SK-N-SH (cell line): ENCODE results near the gene METTL26. TPM values are rescaled to one million over a fixed set of nuclear protein-coding genes. Genes with fewer than 3 reads are reported as not detected.

Experiments
- CTCF ChIA-PET: fragments of 300-600, 350-600 bp; formaldehyde crosslinking; extraction: SDS; loops from one replicate; lab custom pipeline; 2021; lab: Yijun Ruan, JAX
- POLR2A ChIA-PET: fragments of 350-600 bp; sonication (Branson Sonifier 250); formaldehyde crosslinking; extraction: SDS; loops from one replicate; lab custom pipeline; 2020; ENCODE audit warnings: antibody characterized with exemption, inconsistent platforms; lab: Yijun Ruan, JAX
- DNase-seq: peaks from one replicate; pipeline ENCODE4 v3.0.0; 2012
- H2AFZ ChIP-seq: fragments of 200-600 bp; sonication (generic); 2 replicates; pipeline ENCODE4 v1.8.1; 2016; ENCODE audit warnings: antibody characterized with exemption, mild to moderate bottlenecking, low read depth
- H3F3A ChIP-seq: fragments of 200-600 bp; sonication (generic); replicated peaks from 2 replicates; pipeline ENCODE3; 2016; ENCODE audit warnings: antibody characterized with exemption, mild to moderate bottlenecking; ENCODE audit not compliant: insufficient read depth
- H3K27ac ChIP-seq, 2 experiments: fragments of 200-500 bp in 1 of 2; fragments of 200-600 bp in 1 of 2; sonication (Bioruptor generic) in 1 of 2; sonication (generic), shearing (Covaris generic) in 1 of 2; 2 replicates each; pipeline versions ENCODE4 v1.5.1 to v1.6.1; 2014 to 2016; ENCODE audit warnings: low read depth in 2 of 2, inconsistent platforms in 1 of 2, low read length in 1 of 2, mild to moderate bottlenecking in 1 of 2, mixed read lengths in 1 of 2
- H3K27me3 ChIP-seq: fragments of 200-600 bp; sonication (generic), shearing (Covaris generic); 2 replicates; pipeline ENCODE4 v1.6.1; 2016; ENCODE audit warnings: mixed run types; ENCODE audit not compliant: insufficient read depth
- H3K36me3 ChIP-seq, 2 experiments: fragments of 200-500 bp in 1 of 2; fragments of 200-600 bp in 1 of 2; sonication (Bioruptor generic) in 1 of 2; sonication (generic) in 1 of 2; replicated peaks in 1 of 2; 2 replicates each; pipeline versions ENCODE3 to v1.5.1; 2014 to 2016; ENCODE audit warnings: low read length in 1 of 2, mild to moderate bottlenecking in 1 of 2; ENCODE audit not compliant: insufficient read depth in 2 of 2, control insufficient read depth in 1 of 2
- H3K4me1 ChIP-seq, 2 experiments: fragments of 200-500 bp in 1 of 2; fragments of 200-600 bp in 1 of 2; sonication (Bioruptor generic) in 1 of 2; sonication (generic), shearing (Covaris generic) in 1 of 2; 2 replicates each; pipeline versions ENCODE4 v1.5.1 to v1.6.1; 2014 to 2016; ENCODE audit warnings: low read depth in 1 of 2, low read length in 1 of 2, mixed run types in 1 of 2; ENCODE audit not compliant: insufficient read depth in 2 of 2, control insufficient read depth in 1 of 2
- H3K4me2 ChIP-seq: fragments of 200-600 bp; sonication (generic), shearing (Covaris generic); 2 replicates; pipeline ENCODE4 v1.6.1; 2017; ENCODE audit warnings: mixed run types
- H3K4me3 ChIP-seq, 2 experiments: fragments of 200-500 bp in 1 of 2; fragments of 200-600 bp in 1 of 2; sonication (Bioruptor generic) in 1 of 2; sonication (generic), shearing (Covaris generic) in 1 of 2; 2 replicates each; pipeline versions ENCODE4 v1.5.1 to v1.8.1; 2014 to 2016; ENCODE audit warnings: low read depth in 2 of 2, inconsistent platforms in 1 of 2, low read length in 1 of 2, mild to moderate bottlenecking in 1 of 2, mixed read lengths in 1 of 2, moderate library complexity in 1 of 2
- H3K79me2 ChIP-seq: fragments of 200-600 bp; sonication (generic); 2 replicates; pipeline ENCODE4 v1.8.1; 2017; ENCODE audit warnings: mild to moderate bottlenecking; ENCODE audit not compliant: insufficient read depth
- H3K9ac ChIP-seq: fragments of 200-600 bp; sonication (generic); 2 replicates; pipeline ENCODE4 v1.6.1; 2017; ENCODE audit warnings: mixed run types
- H3K9me2 ChIP-seq: fragments of 200-600 bp; sonication (generic); 2 replicates; pipeline ENCODE4 v1.6.1; 2017; ENCODE audit warnings: mixed run types
- H3K9me3 ChIP-seq: fragments of 200-600 bp; sonication (generic); 2 replicates; pipeline ENCODE4 v1.6.1; 2017; ENCODE audit warnings: mixed run types, mild to moderate bottlenecking, moderate library complexity
- H4K20me1 ChIP-seq: fragments of 200-600 bp; sonication (generic); 2 replicates; pipeline ENCODE4 v1.6.1; 2017; ENCODE audit warnings: mild to moderate bottlenecking, mixed run types; ENCODE audit not compliant: insufficient read depth
- ELF1 ChIP-seq: IDR thresholded peaks from 2 replicates; pipeline ENCODE4 v1.4.0; 2012
- GATA2 ChIP-seq: sonication (generic); formaldehyde crosslinking; IDR thresholded peaks from 2 replicates; pipeline ENCODE4 v1.5.0; 2020; ENCODE audit warnings: mild to moderate bottlenecking, missing genetic modification reagents
- JUND ChIP-seq: IDR thresholded peaks from 2 replicates; pipeline ENCODE4 v1.4.0; 2012
- MXI1 ChIP-seq: IDR thresholded peaks from 2 replicates; pipeline ENCODE4 v1.6.1; 2012; ENCODE audit warnings: mild to moderate bottlenecking, low read depth, low read length, improper control_type of control experiment
- NFIC ChIP-seq: IDR thresholded peaks from 2 replicates; pipeline ENCODE4 v1.4.0; 2012; ENCODE audit warnings: borderline replicate concordance
- NRF1 ChIP-seq: IDR thresholded peaks from 2 replicates; pipeline ENCODE4 v1.6.1; 2012; ENCODE audit warnings: low read depth, mild to moderate bottlenecking, low read length
- POLR2AphosphoS5 ChIP-seq: IDR thresholded peaks from 2 replicates; pipeline ENCODE4 v1.6.1; 2012; ENCODE audit warnings: low read depth, low read length
- RAD21 ChIP-seq: IDR thresholded peaks from 2 replicates; pipeline ENCODE4 v1.6.1; 2012; ENCODE audit warnings: mild to moderate bottlenecking, low read length
- RCOR1 ChIP-seq: fragments of 150-350 bp; IDR thresholded peaks from 2 replicates; pipeline ENCODE4 v1.6.1; 2017; ENCODE audit warnings: antibody characterized with exemption, low read length
- SIN3A ChIP-seq: IDR thresholded peaks from 2 replicates; pipeline ENCODE4 v1.6.1; 2012; ENCODE audit warnings: low read depth, mild to moderate bottlenecking, low read length, moderate library complexity, borderline replicate concordance
- SMC3 ChIP-seq: IDR thresholded peaks from 2 replicates; pipeline ENCODE4 v1.6.1; 2012; ENCODE audit warnings: low read depth, low read length, improper control_type of control experiment
- TCF12 ChIP-seq: IDR thresholded peaks from 2 replicates; pipeline ENCODE4 v1.4.0; 2012
- WGBS: methylation state at CpG from one replicate; pipeline ENCODE4 v1.1.6; 2017; ENCODE audit warnings: low lambda C conversion rate; 5-methylcytosine and 5-hydroxymethylcytosine counted together
- polyA plus RNA-seq, 3 experiments: library from polyadenylated mRNA; depleted of rRNA; stranded (reverse); fragments of >200 nt; gene quantifications; 2 replicates each; pipeline ENCODE4 v1.2.3, GENCODE V29; 2012
- TF ChIP-seq, protein P1 (sequence below): IDR thresholded peaks from 2 replicates; pipeline ENCODE4 v1.4.0; 2012; ENCODE audit warnings: low read depth
- TF ChIP-seq, protein P2 (sequence below): IDR thresholded peaks from 2 replicates; pipeline ENCODE4 v1.4.0; 2012; ENCODE audit warnings: low read depth, borderline replicate concordance
- TF ChIP-seq, protein P3 (sequence below): IDR thresholded peaks from 2 replicates; pipeline ENCODE4; 2012
- TF ChIP-seq, protein P4 (sequence below): fragments of 150-350 bp; IDR thresholded peaks from 2 replicates; pipeline ENCODE4 v1.6.1; 2016; ENCODE audit warnings: mild to moderate bottlenecking, low read depth, low read length
- TF ChIP-seq, protein P5 (sequence below): IDR thresholded peaks from 2 replicates; pipeline ENCODE4 v1.4.0; 2012; ENCODE audit warnings: low read depth, borderline replicate concordance
- TF ChIP-seq, protein P6 (sequence below): IDR thresholded peaks from 2 replicates; pipeline ENCODE4 v1.6.1; 2012; ENCODE audit warnings: mild to moderate bottlenecking, low read depth, low read length, moderate library complexity

The METTL26 gene
- polyA plus RNA-seq, 1 of the 3 experiments (the other 2 are of a cell fraction), result 167 TPM

DNA sequence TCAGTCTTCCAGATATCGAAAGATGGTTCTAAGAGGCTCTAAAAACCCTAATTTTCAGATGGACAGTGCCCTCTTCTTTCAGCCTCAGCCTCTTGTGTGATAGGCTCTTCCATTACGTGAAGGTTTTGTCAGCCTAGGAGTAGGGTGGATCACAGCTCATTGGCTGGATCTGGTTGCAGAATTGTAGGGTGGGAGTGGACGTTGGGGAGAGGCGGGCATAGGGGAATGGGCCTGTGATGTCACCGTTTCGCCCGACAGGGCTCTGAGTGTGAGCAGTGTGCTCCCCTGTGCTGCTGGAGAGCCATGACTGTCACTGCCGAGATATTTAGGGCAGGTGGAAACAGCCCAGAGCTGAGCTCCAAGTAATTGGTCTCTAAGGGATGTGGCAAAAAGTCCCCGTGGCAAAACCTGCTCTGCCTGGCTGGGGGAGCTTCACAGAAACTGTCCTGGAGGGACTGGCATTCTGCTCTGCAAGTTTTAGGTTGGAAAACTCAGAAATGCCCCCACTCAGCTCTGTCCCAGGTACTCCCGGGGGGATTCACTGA, 11.5 kb downstream of the METTL26 start:
- H2AFZ ChIP-seq, result no peak overlapping the region
- ChIA-PET POLR2A (interaction anchor here (0.7 kb wide), 1 partner anchor 11 kb away, joined by 3 read pairs; the partner anchor contains the start of gene METTL26), CTCF (interaction anchor here (0.6 to 2.2 kb wide), 13 partner anchors 11 to 233 kb away, joined by 3 to 11 read pairs (median 4); partner anchors contain the start of genes METTL26 and RAB40C)
- peak; percentile 43 for DNase-seq
- H3K27ac ChIP-seq, result no peak overlapping the region
- H3K4me2 ChIP-seq, result no peak overlapping the region
- 90% methylated on average over 9 of the region's 10 CpGs for WGBS
- peaks cover 5% of the 10 kb centered on the region; the same call in 1 of the 2 replicates for H3K79me2 ChIP-seq
- no peaks in the 10 kb centered on the region for H3K9me2 ChIP-seq
- no peaks in the 10 kb centered on the region for H3K9me3 ChIP-seq
- H3K27me3 ChIP-seq, result no peaks in the 10 kb centered on the region
- peaks cover 5% of the 10 kb centered on the region for H3F3A ChIP-seq
- peaks cover 7% of the 10 kb centered on the region; the same call in 1 of the 2 replicates for H4K20me1 ChIP-seq
- H3K4me3 ChIP-seq, result no peak overlapping the region
- no peak overlapping the region for H3K9ac ChIP-seq
- peaks cover 0 to 3% of the 10 kb centered on the region in 2 experiments for H3K36me3 ChIP-seq
- H3K4me1 ChIP-seq, result peaks cover 10 to 22% of the 10 kb centered on the region in 2 experiments; a peak in 3 of 4 replicates
- TF ChIP-seq SIN3A (no peak), TCF12 (no peak), NRF1 (no peak), ELF1 (no peak), POLR2AphosphoS5 (no peak), JUND (no peak), GATA2 (no peak), RAD21 (no peak), SMC3 (no peak), MXI1 (no peak), NFIC (no peak), RCOR1 (no peak)
- TF ChIP-seq, protein P1, sequence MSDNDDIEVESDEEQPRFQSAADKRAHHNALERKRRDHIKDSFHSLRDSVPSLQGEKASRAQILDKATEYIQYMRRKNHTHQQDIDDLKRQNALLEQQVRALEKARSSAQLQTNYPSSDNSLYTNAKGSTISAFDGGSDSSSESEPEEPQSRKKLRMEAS, result no peak
- TF ChIP-seq, protein P2, sequence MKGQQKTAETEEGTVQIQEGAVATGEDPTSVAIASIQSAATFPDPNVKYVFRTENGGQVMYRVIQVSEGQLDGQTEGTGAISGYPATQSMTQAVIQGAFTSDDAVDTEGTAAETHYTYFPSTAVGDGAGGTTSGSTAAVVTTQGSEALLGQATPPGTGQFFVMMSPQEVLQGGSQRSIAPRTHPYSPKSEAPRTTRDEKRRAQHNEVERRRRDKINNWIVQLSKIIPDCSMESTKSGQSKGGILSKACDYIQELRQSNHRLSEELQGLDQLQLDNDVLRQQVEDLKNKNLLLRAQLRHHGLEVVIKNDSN, result no peak
- TF ChIP-seq, protein P3, sequence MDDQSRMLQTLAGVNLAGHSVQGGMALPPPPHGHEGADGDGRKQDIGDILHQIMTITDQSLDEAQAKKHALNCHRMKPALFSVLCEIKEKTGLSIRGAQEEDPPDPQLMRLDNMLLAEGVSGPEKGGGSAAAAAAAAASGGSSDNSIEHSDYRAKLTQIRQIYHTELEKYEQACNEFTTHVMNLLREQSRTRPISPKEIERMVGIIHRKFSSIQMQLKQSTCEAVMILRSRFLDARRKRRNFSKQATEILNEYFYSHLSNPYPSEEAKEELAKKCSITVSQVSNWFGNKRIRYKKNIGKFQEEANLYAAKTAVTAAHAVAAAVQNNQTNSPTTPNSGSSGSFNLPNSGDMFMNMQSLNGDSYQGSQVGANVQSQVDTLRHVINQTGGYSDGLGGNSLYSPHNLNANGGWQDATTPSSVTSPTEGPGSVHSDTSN, result no peak
- TF ChIP-seq, protein P4, sequence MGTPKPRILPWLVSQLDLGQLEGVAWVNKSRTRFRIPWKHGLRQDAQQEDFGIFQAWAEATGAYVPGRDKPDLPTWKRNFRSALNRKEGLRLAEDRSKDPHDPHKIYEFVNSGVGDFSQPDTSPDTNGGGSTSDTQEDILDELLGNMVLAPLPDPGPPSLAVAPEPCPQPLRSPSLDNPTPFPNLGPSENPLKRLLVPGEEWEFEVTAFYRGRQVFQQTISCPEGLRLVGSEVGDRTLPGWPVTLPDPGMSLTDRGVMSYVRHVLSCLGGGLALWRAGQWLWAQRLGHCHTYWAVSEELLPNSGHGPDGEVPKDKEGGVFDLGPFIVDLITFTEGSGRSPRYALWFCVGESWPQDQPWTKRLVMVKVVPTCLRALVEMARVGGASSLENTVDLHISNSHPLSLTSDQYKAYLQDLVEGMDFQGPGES, result no peak
- TF ChIP-seq, protein P5, sequence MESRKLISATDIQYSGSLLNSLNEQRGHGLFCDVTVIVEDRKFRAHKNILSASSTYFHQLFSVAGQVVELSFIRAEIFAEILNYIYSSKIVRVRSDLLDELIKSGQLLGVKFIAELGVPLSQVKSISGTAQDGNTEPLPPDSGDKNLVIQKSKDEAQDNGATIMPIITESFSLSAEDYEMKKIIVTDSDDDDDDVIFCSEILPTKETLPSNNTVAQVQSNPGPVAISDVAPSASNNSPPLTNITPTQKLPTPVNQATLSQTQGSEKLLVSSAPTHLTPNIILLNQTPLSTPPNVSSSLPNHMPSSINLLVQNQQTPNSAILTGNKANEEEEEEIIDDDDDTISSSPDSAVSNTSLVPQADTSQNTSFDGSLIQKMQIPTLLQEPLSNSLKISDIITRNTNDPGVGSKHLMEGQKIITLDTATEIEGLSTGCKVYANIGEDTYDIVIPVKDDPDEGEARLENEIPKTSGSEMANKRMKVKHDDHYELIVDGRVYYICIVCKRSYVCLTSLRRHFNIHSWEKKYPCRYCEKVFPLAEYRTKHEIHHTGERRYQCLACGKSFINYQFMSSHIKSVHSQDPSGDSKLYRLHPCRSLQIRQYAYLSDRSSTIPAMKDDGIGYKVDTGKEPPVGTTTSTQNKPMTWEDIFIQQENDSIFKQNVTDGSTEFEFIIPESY, result no peak
- TF ChIP-seq, protein P6, sequence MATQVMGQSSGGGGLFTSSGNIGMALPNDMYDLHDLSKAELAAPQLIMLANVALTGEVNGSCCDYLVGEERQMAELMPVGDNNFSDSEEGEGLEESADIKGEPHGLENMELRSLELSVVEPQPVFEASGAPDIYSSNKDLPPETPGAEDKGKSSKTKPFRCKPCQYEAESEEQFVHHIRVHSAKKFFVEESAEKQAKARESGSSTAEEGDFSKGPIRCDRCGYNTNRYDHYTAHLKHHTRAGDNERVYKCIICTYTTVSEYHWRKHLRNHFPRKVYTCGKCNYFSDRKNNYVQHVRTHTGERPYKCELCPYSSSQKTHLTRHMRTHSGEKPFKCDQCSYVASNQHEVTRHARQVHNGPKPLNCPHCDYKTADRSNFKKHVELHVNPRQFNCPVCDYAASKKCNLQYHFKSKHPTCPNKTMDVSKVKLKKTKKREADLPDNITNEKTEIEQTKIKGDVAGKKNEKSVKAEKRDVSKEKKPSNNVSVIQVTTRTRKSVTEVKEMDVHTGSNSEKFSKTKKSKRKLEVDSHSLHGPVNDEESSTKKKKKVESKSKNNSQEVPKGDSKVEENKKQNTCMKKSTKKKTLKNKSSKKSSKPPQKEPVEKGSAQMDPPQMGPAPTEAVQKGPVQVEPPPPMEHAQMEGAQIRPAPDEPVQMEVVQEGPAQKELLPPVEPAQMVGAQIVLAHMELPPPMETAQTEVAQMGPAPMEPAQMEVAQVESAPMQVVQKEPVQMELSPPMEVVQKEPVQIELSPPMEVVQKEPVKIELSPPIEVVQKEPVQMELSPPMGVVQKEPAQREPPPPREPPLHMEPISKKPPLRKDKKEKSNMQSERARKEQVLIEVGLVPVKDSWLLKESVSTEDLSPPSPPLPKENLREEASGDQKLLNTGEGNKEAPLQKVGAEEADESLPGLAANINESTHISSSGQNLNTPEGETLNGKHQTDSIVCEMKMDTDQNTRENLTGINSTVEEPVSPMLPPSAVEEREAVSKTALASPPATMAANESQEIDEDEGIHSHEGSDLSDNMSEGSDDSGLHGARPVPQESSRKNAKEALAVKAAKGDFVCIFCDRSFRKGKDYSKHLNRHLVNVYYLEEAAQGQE, result no peak
